ENCODE data around the gene CYP3A4.
"Not testable (repeated sequence)": the region's sequence is repeated elsewhere in the genome, so short reads cannot be mapped to it uniquely, and the experiment has no call there.

GRCh38 chr7:99745395-99745794, 38.6 kb downstream of the CYP3A4 start:
- not testable (repeated sequence) for TF ChIP-seq CTCF (IDR thresholded peaks at IDR 0.05; ENCODE audit: low read depth, low read length, poor library complexity, severe bottlenecking); EZH2phosphoT487 (IDR thresholded peaks at IDR 0.05; ENCODE audit: borderline replicate concordance, low read length)
